Calu3 (cell line): ENCODE results near the gene AR. TPM values are rescaled to one million over a fixed set of nuclear protein-coding genes. Genes with fewer than 3 reads are reported as not detected.

ENCODE experiments used
- BruUV-seq: library from RNA; stranded (reverse); fragments of 400-500 nt; replicated peaks from 2 replicates; lab custom pipeline; 2021; lab: Mats Ljungman, UMichigan
- CTCF ChIA-PET: fragments of 300-600 bp; sonication (Branson Sonifier 250); formaldehyde crosslinking; loops from one replicate; lab custom pipeline; 2022; ENCODE audit warnings: antibody characterized with exemption; lab: Charles Lee
- DNase-seq: peaks from one replicate; pipeline ENCODE4 v3.0.0; 2022
- H3K27ac Mint-ChIP-seq: one replicate; pipeline ENCODE4 v1.8.0; 2022; ENCODE audit warnings: mixed read lengths; ENCODE audit not compliant: unreplicated experiment
- H3K27me3 Mint-ChIP-seq: one replicate; pipeline ENCODE4 v1.8.0; 2022; ENCODE audit warnings: mixed read lengths; ENCODE audit not compliant: unreplicated experiment
- H3K36me3 Mint-ChIP-seq: one replicate; pipeline ENCODE4 v1.8.0; 2022; ENCODE audit warnings: mild to moderate bottlenecking, moderate library complexity, mixed read lengths; ENCODE audit not compliant: insufficient read depth, unreplicated experiment
- H3K4me1 Mint-ChIP-seq: one replicate; pipeline ENCODE4 v1.8.0; 2022; ENCODE audit warnings: mild to moderate bottlenecking, low read depth, mixed read lengths; ENCODE audit not compliant: unreplicated experiment
- H3K4me3 Mint-ChIP-seq: one replicate; pipeline ENCODE4 v1.8.0; 2022; ENCODE audit warnings: mild to moderate bottlenecking, low read depth, moderate library complexity, mixed read lengths; ENCODE audit not compliant: unreplicated experiment
- H3K9me3 Mint-ChIP-seq: one replicate; pipeline ENCODE4 v1.8.0; 2022; ENCODE audit warnings: low read depth, mixed read lengths; ENCODE audit not compliant: unreplicated experiment
- CTCF ChIP-seq: fragments of 200-600 bp; IDR thresholded peaks from one replicate; pipeline ENCODE4 v1.8.0; 2022; ENCODE audit warnings: antibody characterized with exemption; ENCODE audit not compliant: unreplicated experiment
- intact Hi-C: fragments of 100-400 bp; cut with micrococcal nuclease; formaldehyde crosslinking; loops from one replicate; pipeline ENCODE4 v1.10.0; 2022; ENCODE audit not compliant: unreplicated experiment
- total RNA-seq: library from RNA; stranded (reverse); gene quantifications from 2 replicates; pipeline ENCODE4 v1.2.3, GENCODE V29; 2022

The AR gene
- total RNA-seq, 1 experiment from 2014 or later: 0.83 TPM

- intact Hi-C loops: no loop called here
- Mint-ChIP-seq H3K9me3 (peaks cover 7% of the 10 kb centered on the region), H3K27ac (no peak overlapping the region), H3K36me3 (no peaks in the 10 kb centered on the region), H3K4me1 (no peaks in the 10 kb centered on the region), H3K27me3 (no peaks in the 10 kb centered on the region), H3K4me3 (no peak overlapping the region)
- DNase-seq: no peak
- no TSS peak for BruUV-seq
- CTCF ChIA-PET: no interaction called here
- TF ChIP-seq CTCF: no peak
Observed at GRCh38 chrX:67759018-67759417, 215.2 kb downstream of the AR start.

- no peak for TF ChIP-seq CTCF
- Mint-ChIP-seq H3K9me3 (peaks cover 9% of the 10 kb centered on the region), H3K27me3 (no peaks in the 10 kb centered on the region), H3K4me1 (no peaks in the 10 kb centered on the region), H3K36me3 (no peaks in the 10 kb centered on the region), H3K4me3 (no peak overlapping the region), H3K27ac (no peak overlapping the region)
- intact Hi-C loops: no loop called here
- BruUV-seq: no TSS peak
- no peak for DNase-seq
- CTCF ChIA-PET: no interaction called here
Observed at GRCh38 chrX:67777148-67777547, 233.3 kb downstream of the AR start.

GRCh38 chrX:67779099-67779498 is 235.3 kb downstream of the AR start:
- intact Hi-C loops: no loop called here
- H3K9me3 Mint-ChIP-seq: peaks cover 7% of the 10 kb centered on the region
- H3K27me3 Mint-ChIP-seq: no peaks in the 10 kb centered on the region
- no peaks in the 10 kb centered on the region for H3K36me3 Mint-ChIP-seq
- BruUV-seq: no TSS peak
- CTCF ChIA-PET: no interaction called here
- DNase-seq: no peak
- TF ChIP-seq CTCF: no peak
- H3K4me1 Mint-ChIP-seq: no peaks in the 10 kb centered on the region
- H3K27ac Mint-ChIP-seq: no peak overlapping the region
- no peak overlapping the region for H3K4me3 Mint-ChIP-seq
